ENCODE measurements around the gene P2RX7.

Gene P2RX7

GRCh38 chr12:121088195-121088585, 44.5 kb upstream of the P2RX7 start:
- DNase-seq (no peak), ATAC-seq (ENCODE audit: insufficient read depth, low read depth) (no peak)
- H2AFZ ChIP-seq (ENCODE audit: low read depth, low read length) = peak overlapping the region; percentile 52; the same call in 1 of the 2 replicates
- TF ChIP-seq EZH2 (IDR thresholded peaks at IDR 0.05; ENCODE audit: borderline replicate concordance, low read depth, low read length, severe bottlenecking) = no peak
- TF ChIP-seq, protein P1, sequence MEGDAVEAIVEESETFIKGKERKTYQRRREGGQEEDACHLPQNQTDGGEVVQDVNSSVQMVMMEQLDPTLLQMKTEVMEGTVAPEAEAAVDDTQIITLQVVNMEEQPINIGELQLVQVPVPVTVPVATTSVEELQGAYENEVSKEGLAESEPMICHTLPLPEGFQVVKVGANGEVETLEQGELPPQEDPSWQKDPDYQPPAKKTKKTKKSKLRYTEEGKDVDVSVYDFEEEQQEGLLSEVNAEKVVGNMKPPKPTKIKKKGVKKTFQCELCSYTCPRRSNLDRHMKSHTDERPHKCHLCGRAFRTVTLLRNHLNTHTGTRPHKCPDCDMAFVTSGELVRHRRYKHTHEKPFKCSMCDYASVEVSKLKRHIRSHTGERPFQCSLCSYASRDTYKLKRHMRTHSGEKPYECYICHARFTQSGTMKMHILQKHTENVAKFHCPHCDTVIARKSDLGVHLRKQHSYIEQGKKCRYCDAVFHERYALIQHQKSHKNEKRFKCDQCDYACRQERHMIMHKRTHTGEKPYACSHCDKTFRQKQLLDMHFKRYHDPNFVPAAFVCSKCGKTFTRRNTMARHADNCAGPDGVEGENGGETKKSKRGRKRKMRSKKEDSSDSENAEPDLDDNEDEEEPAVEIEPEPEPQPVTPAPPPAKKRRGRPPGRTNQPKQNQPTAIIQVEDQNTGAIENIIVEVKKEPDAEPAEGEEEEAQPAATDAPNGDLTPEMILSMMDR (IDR thresholded peaks at IDR 0.05; ENCODE audit: borderline replicate concordance, extremely low read depth, low read length, poor library complexity, severe bottlenecking) = no peak
- H3K4me3 ChIP-seq (ENCODE audit: low read depth in 1 of 2, low read length in 2 of 2) = no peak overlapping the region
- no peaks in the 10 kb centered on the region for H3K79me2 ChIP-seq (ENCODE audit: insufficient read depth, low read length)
- H3K4me2 ChIP-seq (ENCODE audit: insufficient read depth, low read length) = no peak overlapping the region
- no peak overlapping the region for H3K27ac ChIP-seq (ENCODE audit: low read length)
- H3K4me1 ChIP-seq (ENCODE audit: insufficient read depth, low read length) = peaks cover 23% of the 10 kb centered on the region
- H3K27me3 ChIP-seq (ENCODE audit: insufficient read depth, low read length, poor library complexity) = no peaks in the 10 kb centered on the region
- no peaks in the 10 kb centered on the region for H4K20me1 ChIP-seq (ENCODE audit: insufficient read depth, low read length)
- H3K9ac ChIP-seq (ENCODE audit: low read depth, low read length) = no peak overlapping the region
- H3K9me3 ChIP-seq (ENCODE audit: insufficient read depth, low read length, severe bottlenecking) = no peaks in the 10 kb centered on the region
- no peaks in the 10 kb centered on the region for H3K36me3 ChIP-seq (ENCODE audit: insufficient read depth, low read length)

DNA sequence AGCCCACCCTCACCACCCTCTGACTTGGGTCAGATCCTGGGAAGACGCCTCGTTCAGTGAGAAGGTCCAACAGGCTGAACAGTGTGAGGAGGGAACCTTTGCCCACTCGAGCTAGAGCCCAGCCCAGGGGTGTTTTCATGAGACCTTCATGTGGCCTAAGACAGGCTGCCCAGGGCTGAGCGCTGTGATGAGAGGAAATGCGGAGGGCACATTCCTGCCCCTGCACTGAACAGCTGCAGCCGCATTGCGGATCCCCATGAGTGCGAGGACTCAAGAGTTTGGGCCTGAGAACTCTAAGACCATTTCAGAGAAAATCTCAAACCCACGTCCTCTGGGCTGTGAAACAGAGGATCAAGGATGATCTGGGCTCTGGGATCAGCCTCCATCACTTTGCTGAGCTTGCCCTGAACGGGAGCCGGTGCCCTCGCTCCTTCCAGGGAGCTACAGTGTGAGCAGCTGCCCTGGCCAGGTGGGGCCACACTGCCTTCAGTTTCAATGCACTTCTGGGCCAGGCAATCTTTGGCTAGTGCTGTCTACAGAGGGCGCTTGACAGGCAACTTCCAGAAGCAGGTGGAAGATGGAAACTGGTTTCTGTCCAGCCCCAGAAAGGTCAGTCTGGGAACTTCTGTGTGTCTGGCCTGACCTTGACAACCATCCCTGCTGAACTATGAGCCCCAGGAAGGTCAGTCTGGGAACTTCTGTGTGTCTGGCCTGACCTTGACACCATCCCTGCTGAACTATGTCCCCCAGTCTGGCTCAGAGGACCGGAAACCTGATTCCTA, 43.5 kb upstream of the P2RX7 start:
- Histone ChIP-seq H3K79me2 (ENCODE audit: insufficient read depth, low read length) (no peaks in the 10 kb centered on the region), H3K4me2 (ENCODE audit: insufficient read depth, low read length) (no peak overlapping the region), H3K27ac (ENCODE audit: low read length) (no peak overlapping the region), H3K27me3 (ENCODE audit: insufficient read depth, low read length, poor library complexity) (no peaks in the 10 kb centered on the region), H4K20me1 (ENCODE audit: insufficient read depth, low read length) (no peaks in the 10 kb centered on the region), H3K9ac (ENCODE audit: low read depth, low read length) (no peak overlapping the region), H3K4me3 (ENCODE audit: low read depth in 1 of 2, low read length in 2 of 2) (no peak overlapping the region), H3K36me3 (ENCODE audit: insufficient read depth, low read length) (no peaks in the 10 kb centered on the region), H2AFZ (ENCODE audit: low read depth, low read length) (no peak overlapping the region), H3K9me3 (ENCODE audit: insufficient read depth, low read length, severe bottlenecking) (no peaks in the 10 kb centered on the region), H3K4me1 (ENCODE audit: insufficient read depth, low read length) (peaks cover 30% of the 10 kb centered on the region)
- TF ChIP-seq EZH2 (IDR thresholded peaks at IDR 0.05; ENCODE audit: borderline replicate concordance, low read depth, low read length, severe bottlenecking) = no peak
- TF ChIP-seq, protein P1 (IDR thresholded peaks at IDR 0.05; ENCODE audit: borderline replicate concordance, extremely low read depth, low read length, poor library complexity, severe bottlenecking) = no peak
- ATAC-seq (ENCODE audit: insufficient read depth, low read depth) = no peak
- DNase-seq = no peak

- Histone ChIP-seq H3K4me3 (ENCODE audit: low read depth in 1 of 2, low read length in 2 of 2) (no peak overlapping the region), H3K9ac (ENCODE audit: low read depth, low read length) (no peak overlapping the region), H3K36me3 (ENCODE audit: insufficient read depth, low read length) (no peaks in the 10 kb centered on the region), H3K79me2 (ENCODE audit: insufficient read depth, low read length) (no peaks in the 10 kb centered on the region), H2AFZ (ENCODE audit: low read depth, low read length) (no peak overlapping the region), H3K9me3 (ENCODE audit: insufficient read depth, low read length, severe bottlenecking) (no peaks in the 10 kb centered on the region), H3K27me3 (ENCODE audit: insufficient read depth, low read length, poor library complexity) (no peaks in the 10 kb centered on the region), H3K4me1 (ENCODE audit: insufficient read depth, low read length) (peaks cover 30% of the 10 kb centered on the region), H3K27ac (ENCODE audit: low read length) (no peak overlapping the region), H3K4me2 (ENCODE audit: insufficient read depth, low read length) (no peak overlapping the region), H4K20me1 (ENCODE audit: insufficient read depth, low read length) (no peaks in the 10 kb centered on the region)
- no peak for ATAC-seq (ENCODE audit: insufficient read depth, low read depth)
- DNase-seq = no peak
- TF ChIP-seq EZH2 (IDR thresholded peaks at IDR 0.05; ENCODE audit: borderline replicate concordance, low read depth, low read length, severe bottlenecking) = no peak
- TF ChIP-seq, protein P1 (IDR thresholded peaks at IDR 0.05; ENCODE audit: borderline replicate concordance, extremely low read depth, low read length, poor library complexity, severe bottlenecking) = no peak
These were observed 42.8 kb upstream of the P2RX7 start for GRCh38 chr12:121089813-121090430.

Data from DND-41 (cell line).